ENCODE measurements around the gene KRTAP4-3. TPM values are rescaled to one million over a fixed set of nuclear protein-coding genes. Genes with fewer than 3 reads are reported as not detected.

KRTAP4-3 gene
- total and polyA plus RNA-seq, 2 of the 8 experiments (the other 6 are each of a cell fraction or from before 2014, with no cell fraction given), result not detected

DNA sequence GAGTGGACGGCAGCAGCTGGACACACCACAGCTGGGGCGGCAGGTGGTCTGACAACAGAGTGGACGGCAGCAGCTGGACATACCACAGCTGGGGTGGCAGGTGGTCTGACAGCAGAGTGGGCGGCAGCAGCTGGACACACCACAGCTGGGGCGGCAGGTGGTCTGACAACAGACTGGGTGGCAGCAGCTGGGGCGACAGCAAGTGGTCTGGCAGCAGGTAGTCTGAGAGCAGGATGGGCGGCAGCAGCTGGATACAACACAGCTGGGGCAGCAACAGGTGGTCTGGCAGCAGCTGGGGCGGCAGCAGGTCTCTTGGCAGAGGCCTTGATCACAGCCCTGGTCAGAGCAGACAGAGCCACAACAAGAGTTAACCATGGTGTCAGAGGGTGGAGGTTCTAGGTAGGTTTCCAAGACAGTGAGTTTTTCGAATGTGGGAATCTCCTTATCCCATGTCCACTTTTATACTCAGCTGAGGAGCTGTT, 16.5 kb upstream of the KRTAP4-3 start, which contains the start of gene KRTAP4-1:
Gene KRTAP4-1 (minus strand): TSS at position 432 of the 482 bp plus-strand sequence. CDS start 57 bp downstream, at position 375.
- Histone ChIP-seq H3K18ac (ENCODE audit: extremely low read depth, low read length) (no peak within 1 kb of the TSS), H2BK12ac (ENCODE audit: low read depth, low read length) (no peak within 1 kb of the TSS), H3K14ac (ENCODE audit: insufficient read length) (no peak within 1 kb of the TSS), H3K23ac (ENCODE audit: insufficient read length) (no peak within 1 kb of the TSS), H4K5ac (ENCODE audit: insufficient read length, low read depth, low read length) (no peak within 1 kb of the TSS), H3K36me3 (ENCODE audit: control insufficient read depth in 2 of 4, insufficient read depth in 4 of 4, low read length in 3 of 4) (no peaks in the 10 kb centered on the region), H3K56ac (replicated peaks; ENCODE audit: insufficient read length, low read depth, low read length) (no peak within 1 kb of the TSS), H3K79me1 (ENCODE audit: low read depth, low read length) (no peaks in the 10 kb centered on the region), H4K20me1 (replicated peaks in 1 of 2; ENCODE audit: control insufficient read depth in 1 of 2, insufficient read depth in 2 of 2, low read length in 2 of 2) (no peaks in the 10 kb centered on the region), H3K4me3 (ENCODE audit: extremely low read depth in 1 of 4, insufficient read depth in 2 of 4, low read depth in 3 of 4, low read length in 4 of 4) (no peak within 1 kb of the TSS), H2BK15ac (ENCODE audit: low read length) (no peak within 1 kb of the TSS), H4K91ac (replicated peaks; ENCODE audit: insufficient read length, low read length) (no peak within 1 kb of the TSS), H3K23me2 (ENCODE audit: low read depth, low read length) (no peaks in the 10 kb centered on the region; the same call in 1 of the 2 replicates), H2BK5ac (ENCODE audit: low read depth, low read length) (no peak within 1 kb of the TSS), H3K4me1 (replicated peaks in 1 of 4; ENCODE audit: control insufficient read depth in 3 of 4, insufficient read depth in 4 of 4, low read length in 3 of 4) (no peaks in the 10 kb centered on the region; a peak in 2 of 7 replicates), H3K4ac (replicated peaks; ENCODE audit: insufficient read length, low read depth, low read length) (no peak within 1 kb of the TSS), H3K79me2 (ENCODE audit: control insufficient read depth in 1 of 2, insufficient read depth in 2 of 2, low read length in 2 of 2) (no peaks in the 10 kb centered on the region), H2BK120ac (replicated peaks; ENCODE audit: low read depth, low read length) (no peak within 1 kb of the TSS), H2AFZ (ENCODE audit: low read length) (no peak within 1 kb of the TSS), H3K27ac (ENCODE audit: low read depth, low read length) (no peak within 1 kb of the TSS), H2AK5ac (ENCODE audit: low read depth, low read length) (no peak within 1 kb of the TSS), H2BK20ac (ENCODE audit: low read length) (no peak within 1 kb of the TSS), H3K9me3 (ENCODE audit: insufficient read depth in 2 of 2, low read depth in 1 of 2, low read length in 1 of 2) (no peaks in the 10 kb centered on the region), H4K8ac (ENCODE audit: extremely low read depth, insufficient read depth, low read length) (no peak within 1 kb of the TSS), H3K27me3 (replicated peaks in 1 of 4; ENCODE audit: control insufficient read depth in 3 of 4, extremely low read depth in 1 of 4, insufficient read depth in 3 of 4, low read length in 3 of 4) (no peaks in the 10 kb centered on the region), H3K9ac (replicated peaks in 1 of 4; ENCODE audit: extremely low read depth in 1 of 4, low read depth in 3 of 4, low read length in 3 of 4) (no peak within 1 kb of the TSS), H3K4me2 (ENCODE audit: insufficient read depth in 1 of 2, low read depth in 2 of 2, low read length in 2 of 2) (no peak within 1 kb of the TSS)
- WGBS, 2 experiments (ENCODE audit: extremely low coverage in 1 of 2, insufficient coverage in 1 of 2, insufficient read length in 1 of 2, insufficient replicate concordance in 2 of 2, low coverage in 1 of 2, low lambda C conversion rate in 2 of 2, missing lambda C conversion rate in 1 of 2), result 69% methylated on average over 8 of the region's 9 CpGs; no CpG with 5 or more reads in 1 of the 2 experiments
- TF ChIP-seq BACH1 (IDR thresholded peaks at IDR 0.05; ENCODE audit: low read length) (no peak), BCL11A (IDR thresholded peaks at IDR 0.05; ENCODE audit: low read depth in 2 of 2, low read length in 2 of 2) (no peak), TBP (IDR thresholded peaks at IDR 0.05; ENCODE audit: low read depth, low read length) (no peak), ASH2L (IDR thresholded peaks at IDR 0.05; ENCODE audit: low read length) (no peak), CTBP2 (IDR thresholded peaks at IDR 0.05; ENCODE audit: borderline replicate concordance, insufficient read depth, insufficient read length, low read length) (no peak), SIRT6 (IDR thresholded peaks at IDR 0.05; ENCODE audit: low read length) (no peak), CHD1 (IDR thresholded peaks at IDR 0.05; ENCODE audit: low read depth, low read length) (no peak), RXRA (IDR thresholded peaks at IDR 0.05; ENCODE audit: insufficient read depth, low read depth, low read length) (no peak)
- TF ChIP-seq, protein P1, sequence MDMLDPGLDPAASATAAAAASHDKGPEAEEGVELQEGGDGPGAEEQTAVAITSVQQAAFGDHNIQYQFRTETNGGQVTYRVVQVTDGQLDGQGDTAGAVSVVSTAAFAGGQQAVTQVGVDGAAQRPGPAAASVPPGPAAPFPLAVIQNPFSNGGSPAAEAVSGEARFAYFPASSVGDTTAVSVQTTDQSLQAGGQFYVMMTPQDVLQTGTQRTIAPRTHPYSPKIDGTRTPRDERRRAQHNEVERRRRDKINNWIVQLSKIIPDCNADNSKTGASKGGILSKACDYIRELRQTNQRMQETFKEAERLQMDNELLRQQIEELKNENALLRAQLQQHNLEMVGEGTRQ (IDR thresholded peaks at IDR 0.05; ENCODE audit: low read length), result no peak
- CTCF ChIA-PET (ENCODE audit: partially characterized antibody), result interaction anchor here (0.8 kb wide), 1 partner anchor 181 kb away, joined by 3 read pairs; no protein-coding TSS in a partner anchor
- no peak for DNase-seq (ENCODE audit: low read depth in 1 of 2, low spot score in 2 of 2)
- no peak for FAIRE-seq
- POLR2A ChIA-PET (ENCODE audit: partially characterized antibody), result no interaction called here

Measured in H1 (cell line).